Caco-2 (cell line): ENCODE measurements around the gene DENND1B. TPM values are rescaled to one million over a fixed set of nuclear protein-coding genes. Genes with fewer than 3 reads are reported as not detected.

Experiments
- BruUV-seq: library from RNA; stranded (reverse); fragments of 400-500 nt; replicated peaks from 2 replicates; lab custom pipeline; 2021; lab: Mats Ljungman, UMichigan
- CTCF ChIA-PET: fragments of 300-600 bp; sonication (Branson Sonifier 250); formaldehyde crosslinking; loops from one replicate; lab custom pipeline; 2022; ENCODE audit warnings: antibody characterized with exemption; lab: Charles Lee
- POLR2A ChIA-PET: fragments of 300-600 bp; sonication (Branson Sonifier 250); formaldehyde crosslinking; loops from one replicate; lab custom pipeline; 2022; ENCODE audit warnings: antibody characterized with exemption; lab: Charles Lee
- DNase-seq, 2 experiments: peaks; one replicate each; pipeline versions ENCODE4 v3.0.0 to v3.0.0-alpha.2; 2020 to 2022
- H3K27me3 ChIP-seq: replicated peaks from 2 replicates; pipeline ENCODE4 v1.6.0; 2011; ENCODE audit warnings: low read length; ENCODE audit not compliant: control insufficient read depth, insufficient read depth
- H3K36me3 ChIP-seq: 2 replicates; pipeline ENCODE4 v1.5.1; 2011; ENCODE audit warnings: low read length; ENCODE audit not compliant: control insufficient read depth, insufficient read depth
- H3K4me1 ChIP-seq: fragments of 250-450 bp; sonication (Bioruptor Pico); 2 replicates; pipeline ENCODE4 v1.5.1; 2020; ENCODE audit warnings: mild to moderate bottlenecking
- H3K4me3 ChIP-seq: 2 replicates; pipeline ENCODE4 v1.5.1; 2011; ENCODE audit warnings: low read depth, mild to moderate bottlenecking, control low read depth, low read length
- H3K9me3 ChIP-seq: fragments of 250-450 bp; sonication (Bioruptor Pico); 2 replicates; pipeline ENCODE4 v1.5.1; 2020; ENCODE audit warnings: mild to moderate bottlenecking, moderate library complexity
- H3K27ac Mint-ChIP-seq: one replicate; pipeline ENCODE4 v1.8.0; 2022; ENCODE audit warnings: mixed read lengths; ENCODE audit not compliant: unreplicated experiment
- H3K27me3 Mint-ChIP-seq: one replicate; pipeline ENCODE4 v1.8.0; 2022; ENCODE audit warnings: mixed read lengths; ENCODE audit not compliant: insufficient read depth, unreplicated experiment
- H3K36me3 Mint-ChIP-seq: one replicate; pipeline ENCODE4 v1.8.0; 2022; ENCODE audit warnings: mild to moderate bottlenecking, mixed read lengths; ENCODE audit not compliant: insufficient read depth, unreplicated experiment
- H3K4me1 Mint-ChIP-seq: one replicate; pipeline ENCODE4 v1.8.0; 2022; ENCODE audit warnings: low read depth, mixed read lengths; ENCODE audit not compliant: unreplicated experiment
- H3K4me3 Mint-ChIP-seq: one replicate; pipeline ENCODE4 v1.8.0; 2022; ENCODE audit warnings: mild to moderate bottlenecking, moderate library complexity, mixed read lengths; ENCODE audit not compliant: unreplicated experiment
- H3K9me3 Mint-ChIP-seq: one replicate; pipeline ENCODE4 v1.8.0; 2022; ENCODE audit warnings: mixed read lengths; ENCODE audit not compliant: unreplicated experiment
- intact Hi-C: fragments of 100-400 bp; cut with micrococcal nuclease; formaldehyde crosslinking; loops from one replicate; pipeline ENCODE4 v1.10.0; 2022; ENCODE audit not compliant: unreplicated experiment
- total RNA-seq: library from RNA; stranded (reverse); gene quantifications from 2 replicates; pipeline ENCODE4 v1.2.3, GENCODE V29; 2022
- TF ChIP-seq, protein P1 (sequence below), 2 experiments: fragments of 200-600 bp in 1 of 2; IDR thresholded peaks; 1 replicate in 1 of 2; 2 replicates in 1 of 2; pipeline versions ENCODE4 v1.5.1 to v1.8.0; 2011 to 2022; ENCODE audit warnings: antibody characterized with exemption in 1 of 2, control low read depth in 1 of 2, inconsistent platforms in 1 of 2, low read depth in 1 of 2, low read length in 1 of 2, mild to moderate bottlenecking in 1 of 2, moderate library complexity in 1 of 2; ENCODE audit not compliant: insufficient read depth in 1 of 2, severe bottlenecking in 1 of 2, unreplicated experiment in 1 of 2

Gene DENND1B
- total RNA-seq, 1 experiment from 2014 or later, result 9.6 TPM

DNA sequence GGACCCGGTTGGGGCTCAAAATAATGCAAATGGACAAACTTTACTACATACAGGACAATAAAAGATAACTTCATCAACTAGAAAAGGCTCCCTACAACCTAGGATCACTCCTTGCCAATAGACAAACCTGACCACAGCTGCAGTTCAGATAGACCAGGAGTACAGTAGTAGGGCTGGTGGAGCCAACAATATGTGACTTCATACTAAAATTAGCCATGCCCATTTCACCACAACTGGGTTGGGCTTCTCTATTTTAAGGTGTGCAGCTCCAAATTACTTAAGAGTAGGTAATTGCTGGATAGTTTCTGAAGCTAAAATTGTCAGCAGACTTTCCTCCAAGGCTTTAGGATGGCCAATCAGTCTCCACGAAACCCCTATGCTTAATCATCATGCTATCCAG lies 3.9 kb downstream of the DENND1B start:
- Mint-ChIP-seq H3K9me3 (no peaks in the 10 kb centered on the region), H3K4me1 (peaks cover 7% of the 10 kb centered on the region), H3K27me3 (no peaks in the 10 kb centered on the region), H3K4me3 (no peak overlapping the region), H3K27ac (no peak overlapping the region), H3K36me3 (no peaks in the 10 kb centered on the region)
- no peaks in the 10 kb centered on the region for H3K36me3 ChIP-seq
- no TSS peak for BruUV-seq
- DNase-seq, result no peak
- TF ChIP-seq, protein P1, sequence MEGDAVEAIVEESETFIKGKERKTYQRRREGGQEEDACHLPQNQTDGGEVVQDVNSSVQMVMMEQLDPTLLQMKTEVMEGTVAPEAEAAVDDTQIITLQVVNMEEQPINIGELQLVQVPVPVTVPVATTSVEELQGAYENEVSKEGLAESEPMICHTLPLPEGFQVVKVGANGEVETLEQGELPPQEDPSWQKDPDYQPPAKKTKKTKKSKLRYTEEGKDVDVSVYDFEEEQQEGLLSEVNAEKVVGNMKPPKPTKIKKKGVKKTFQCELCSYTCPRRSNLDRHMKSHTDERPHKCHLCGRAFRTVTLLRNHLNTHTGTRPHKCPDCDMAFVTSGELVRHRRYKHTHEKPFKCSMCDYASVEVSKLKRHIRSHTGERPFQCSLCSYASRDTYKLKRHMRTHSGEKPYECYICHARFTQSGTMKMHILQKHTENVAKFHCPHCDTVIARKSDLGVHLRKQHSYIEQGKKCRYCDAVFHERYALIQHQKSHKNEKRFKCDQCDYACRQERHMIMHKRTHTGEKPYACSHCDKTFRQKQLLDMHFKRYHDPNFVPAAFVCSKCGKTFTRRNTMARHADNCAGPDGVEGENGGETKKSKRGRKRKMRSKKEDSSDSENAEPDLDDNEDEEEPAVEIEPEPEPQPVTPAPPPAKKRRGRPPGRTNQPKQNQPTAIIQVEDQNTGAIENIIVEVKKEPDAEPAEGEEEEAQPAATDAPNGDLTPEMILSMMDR (IDR thresholded peaks at IDR 0.05; ENCODE audit: insufficient read depth in 1 of 2, low read depth in 1 of 2, low read length in 1 of 2, severe bottlenecking in 1 of 2, unreplicated experiment in 1 of 2), result no peak
- no peak overlapping the region for H3K4me3 ChIP-seq
- intact Hi-C loops, result no loop called here
- POLR2A ChIA-PET, result no interaction called here
- CTCF ChIA-PET, result no interaction called here
- no peaks in the 10 kb centered on the region for H3K27me3 ChIP-seq
- 0 out of 2 replicates have a peak, but pooled peaks cover 17% of the 10 kb centered on the region for H3K4me1 ChIP-seq
- no peaks in the 10 kb centered on the region for H3K9me3 ChIP-seq

DNA sequence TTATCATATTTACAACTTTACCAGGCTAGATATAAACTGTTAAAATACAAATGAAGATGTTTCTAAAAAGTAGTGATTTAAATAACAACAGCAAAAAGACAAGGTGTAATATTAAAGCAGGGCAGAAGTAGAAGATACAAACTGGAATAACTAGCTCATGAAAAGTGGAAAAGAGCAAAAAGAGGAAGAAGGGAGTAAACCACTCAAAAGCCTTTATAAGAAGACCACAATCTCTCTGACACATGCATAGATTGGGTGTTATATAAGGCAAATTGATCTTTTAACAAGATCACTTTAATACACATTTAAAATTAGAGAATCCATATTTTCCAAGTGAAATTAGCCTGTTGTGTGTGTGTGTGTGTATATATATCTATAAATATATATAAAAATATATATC lies 5.0 kb downstream of the DENND1B start:
- Mint-ChIP-seq H3K27ac (no peak overlapping the region), H3K4me3 (no peak overlapping the region), H3K9me3 (no peaks in the 10 kb centered on the region), H3K4me1 (no peaks in the 10 kb centered on the region), H3K36me3 (no peaks in the 10 kb centered on the region), H3K27me3 (no peaks in the 10 kb centered on the region)
- Histone ChIP-seq H3K36me3 (no peaks in the 10 kb centered on the region), H3K4me3 (no peak overlapping the region), H3K4me1 (0 out of 2 replicates have a peak, but pooled peaks cover 10% of the 10 kb centered on the region), H3K27me3 (no peaks in the 10 kb centered on the region), H3K9me3 (no peaks in the 10 kb centered on the region)
- no peak for DNase-seq
- TF ChIP-seq, protein P1 (IDR thresholded peaks at IDR 0.05; ENCODE audit: insufficient read depth in 1 of 2, low read depth in 1 of 2, low read length in 1 of 2, severe bottlenecking in 1 of 2, unreplicated experiment in 1 of 2), result no peak
- ChIA-PET POLR2A (no interaction called here), CTCF (no interaction called here)
- intact Hi-C loops, result no loop called here
- no TSS peak for BruUV-seq

- Histone ChIP-seq H3K4me3 (no peak overlapping the region), H3K36me3 (no peaks in the 10 kb centered on the region), H3K4me1 (0 out of 2 replicates have a peak, but pooled peaks cover 10% of the 10 kb centered on the region), H3K9me3 (no peaks in the 10 kb centered on the region), H3K27me3 (no peaks in the 10 kb centered on the region)
- no peaks in the 10 kb centered on the region for H3K9me3 Mint-ChIP-seq
- POLR2A ChIA-PET, result no interaction called here
- H3K4me1 Mint-ChIP-seq, result no peaks in the 10 kb centered on the region
- no peak overlapping the region for H3K4me3 Mint-ChIP-seq
- intact Hi-C loops, result no loop called here
- DNase-seq, result no peak
- TF ChIP-seq, protein P1 (IDR thresholded peaks at IDR 0.05; ENCODE audit: insufficient read depth in 1 of 2, low read depth in 1 of 2, low read length in 1 of 2, severe bottlenecking in 1 of 2, unreplicated experiment in 1 of 2), result no peak
- no TSS peak for BruUV-seq
- CTCF ChIA-PET, result no interaction called here
- H3K36me3 Mint-ChIP-seq, result no peaks in the 10 kb centered on the region
- no peaks in the 10 kb centered on the region for H3K27me3 Mint-ChIP-seq
- H3K27ac Mint-ChIP-seq, result no peak overlapping the region
Measured at GRCh38 chr1:197769287-197769686, 6.0 kb downstream of the DENND1B start.
